GM12878 (cell line): ENCODE data around the gene TMEM14C.

ENCODE experiments used
- ATF7 ChIP-seq: fragments of 450-650 bp; IDR thresholded peaks from 2 replicates; pipeline ENCODE4 v1.6.1; 2016; ENCODE audit warnings: low read depth, mild to moderate bottlenecking
- CTCF ChIP-seq, 3 experiments: IDR thresholded peaks in 2 of 3; conservative IDR thresholded peaks in 1 of 3; 2 replicates each; pipeline ENCODE4 v1.5.1; 2011; ENCODE audit warnings: low read depth in 3 of 3, low read length in 3 of 3, mild to moderate bottlenecking in 3 of 3, control low read depth in 2 of 3, moderate library complexity in 2 of 3, inconsistent platforms in 1 of 3, mixed read lengths in 1 of 3; ENCODE audit not compliant: control insufficient read depth in 2 of 3, insufficient read depth in 1 of 3; ENCODE audit errors: extremely low read depth in 1 of 3
- EZH2 ChIP-seq: IDR thresholded peaks from 2 replicates; pipeline ENCODE4 v1.6.1; 2012; ENCODE audit warnings: low read depth, mild to moderate bottlenecking, control low read depth, inconsistent platforms, low read length, borderline replicate concordance; ENCODE audit not compliant: control insufficient read depth

DNA sequence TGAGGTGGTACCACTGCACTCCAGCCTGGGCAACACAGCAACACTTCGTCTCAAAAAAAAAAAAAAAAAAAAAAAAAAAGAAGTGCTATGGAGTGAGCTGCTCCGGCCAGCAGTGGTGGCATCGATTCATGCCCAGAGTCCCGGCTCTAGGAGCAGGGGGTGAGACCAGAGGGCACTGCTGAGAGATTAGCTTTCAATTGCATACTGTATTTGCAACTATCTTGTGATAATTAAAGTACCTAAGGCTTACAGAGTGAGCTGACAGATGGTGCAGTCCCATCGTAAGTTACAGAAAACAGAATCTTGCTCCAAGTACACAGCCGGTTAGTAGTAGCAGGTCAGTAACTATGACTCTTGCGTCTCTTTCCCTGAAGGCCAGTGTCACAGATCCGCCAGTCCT, 56.2 kb downstream of the TMEM14C start:
- TF ChIP-seq CTCF (IDR thresholded peaks at IDR 0.05 in 2 of 3, conservative IDR thresholded peaks at IDR 0.05 in 1 of 3; ENCODE audit: control insufficient read depth in 2 of 3, extremely low read depth in 1 of 3, insufficient read depth in 1 of 3, low read depth in 3 of 3, low read length in 3 of 3) (no peak), EZH2 (no peak), ATF7 (no peak)
